GM19193 (cell line): ENCODE results near the gene ARHGDIA.

Source experiments
- POLR2A ChIP-seq: IDR thresholded peaks from 4 replicates; pipeline ENCODE4 v1.6.1; 2011; ENCODE audit not compliant: insufficient read depth, insufficient read length; ENCODE audit errors: extremely low read depth

The ARHGDIA gene

DNA sequence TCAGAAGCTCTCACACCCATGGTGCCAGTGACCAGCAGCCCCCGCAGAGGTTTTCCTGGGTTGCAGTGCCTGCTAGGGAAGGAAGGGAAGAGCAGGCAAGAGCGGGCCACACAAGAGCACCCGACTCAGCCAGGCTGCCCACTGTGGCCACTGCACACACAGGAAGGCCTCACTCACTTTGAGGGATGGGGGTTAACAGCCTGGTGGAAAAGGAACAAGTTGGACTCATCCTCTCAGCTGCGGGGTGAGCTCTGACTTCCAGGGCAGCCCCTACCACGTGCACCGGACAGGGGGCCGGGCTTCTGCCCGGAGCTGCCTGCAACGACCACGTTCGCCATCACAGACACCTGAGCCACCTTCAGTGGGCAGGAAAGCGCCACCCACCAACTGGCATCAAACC, 18.9 kb downstream of the ARHGDIA start:
- no peak for TF ChIP-seq POLR2A

DNA sequence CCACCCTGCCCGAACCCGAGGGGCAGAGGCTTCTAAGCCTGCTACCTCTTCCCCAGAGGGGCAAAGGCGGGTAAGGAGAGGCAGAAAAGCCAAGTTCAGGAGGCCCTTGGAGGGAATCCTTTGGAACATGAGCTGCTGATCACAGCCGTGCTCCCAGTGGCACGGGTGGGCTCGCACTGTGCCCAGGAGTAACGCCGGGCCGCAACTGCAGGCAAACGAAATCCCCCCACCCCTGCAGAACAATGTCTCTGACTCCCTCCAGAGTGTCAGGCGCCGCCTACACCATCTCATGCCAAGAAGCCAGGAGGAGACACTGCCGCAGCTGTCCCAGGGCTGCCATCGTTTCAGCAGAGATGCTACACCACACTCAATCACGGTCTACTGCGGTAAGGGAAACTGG, 19.7 kb downstream of the ARHGDIA start:
- TF ChIP-seq POLR2A, result no peak

DNA sequence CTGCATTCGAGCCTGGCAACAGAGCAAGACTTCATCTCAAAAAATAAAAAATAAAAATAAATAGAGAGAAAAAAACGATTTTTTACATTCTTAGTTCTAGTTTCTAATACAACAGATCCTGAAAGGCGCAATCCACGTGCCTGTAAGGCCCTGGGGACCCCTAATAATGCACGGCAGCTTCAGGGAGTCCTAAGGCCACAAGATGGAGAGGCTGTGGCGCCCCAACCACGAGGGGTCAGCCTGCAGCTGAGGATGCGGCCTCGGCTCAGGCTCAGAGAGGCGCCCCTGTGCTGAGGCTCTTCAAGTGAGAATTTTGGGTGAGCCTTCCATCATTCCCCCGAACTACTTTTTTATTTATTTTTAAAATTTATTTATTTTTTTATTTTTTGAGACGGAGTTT, 21.7 kb downstream of the ARHGDIA start:
- TF ChIP-seq POLR2A, result no peak

DNA sequence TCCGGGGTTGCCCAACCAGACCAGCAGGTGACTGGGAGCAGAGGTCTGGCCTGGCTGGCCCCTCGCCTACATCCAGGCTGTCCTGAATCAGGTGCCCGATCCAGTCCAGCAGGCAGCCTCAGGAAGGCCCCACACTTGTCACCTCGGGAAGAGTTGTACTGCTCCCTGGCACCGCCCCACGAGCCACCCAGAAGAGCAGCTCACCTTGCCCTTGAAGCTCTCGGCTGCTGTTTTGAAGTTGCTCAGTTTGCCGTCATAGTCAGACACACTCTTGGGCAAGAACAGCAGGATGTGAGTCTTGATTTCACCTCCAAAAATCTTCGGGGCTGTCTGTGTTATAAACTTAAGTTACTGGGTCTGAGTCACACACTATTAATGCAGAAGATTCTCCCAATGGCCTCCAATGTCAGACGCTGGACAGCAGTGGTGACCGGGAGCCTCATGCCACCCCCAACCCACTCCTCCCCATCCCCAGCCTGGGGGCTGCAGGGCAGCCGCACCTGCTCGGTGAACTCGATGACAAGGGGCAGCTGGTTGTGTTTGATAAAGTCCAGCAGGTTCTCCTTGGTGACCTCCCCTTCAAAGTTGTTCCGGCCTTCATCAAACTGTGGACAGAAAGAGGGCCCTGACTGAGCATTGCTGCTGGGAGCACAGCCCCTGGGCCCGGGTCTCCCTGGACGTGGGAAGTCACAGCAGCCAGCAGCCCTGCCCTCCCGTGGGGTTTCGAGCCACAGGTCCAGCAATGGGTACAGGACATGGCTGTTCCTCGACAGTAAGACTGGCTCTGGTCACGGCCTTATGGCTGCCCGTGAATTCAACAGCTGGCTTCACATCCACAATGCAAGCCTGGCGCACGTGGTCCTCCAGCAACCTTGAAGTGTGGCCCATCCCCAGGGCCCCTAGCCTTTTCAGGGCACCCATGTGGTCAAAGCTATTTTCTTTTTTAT, 24.1 kb downstream of the ARHGDIA start:
- TF ChIP-seq POLR2A, result no peak

DNA sequence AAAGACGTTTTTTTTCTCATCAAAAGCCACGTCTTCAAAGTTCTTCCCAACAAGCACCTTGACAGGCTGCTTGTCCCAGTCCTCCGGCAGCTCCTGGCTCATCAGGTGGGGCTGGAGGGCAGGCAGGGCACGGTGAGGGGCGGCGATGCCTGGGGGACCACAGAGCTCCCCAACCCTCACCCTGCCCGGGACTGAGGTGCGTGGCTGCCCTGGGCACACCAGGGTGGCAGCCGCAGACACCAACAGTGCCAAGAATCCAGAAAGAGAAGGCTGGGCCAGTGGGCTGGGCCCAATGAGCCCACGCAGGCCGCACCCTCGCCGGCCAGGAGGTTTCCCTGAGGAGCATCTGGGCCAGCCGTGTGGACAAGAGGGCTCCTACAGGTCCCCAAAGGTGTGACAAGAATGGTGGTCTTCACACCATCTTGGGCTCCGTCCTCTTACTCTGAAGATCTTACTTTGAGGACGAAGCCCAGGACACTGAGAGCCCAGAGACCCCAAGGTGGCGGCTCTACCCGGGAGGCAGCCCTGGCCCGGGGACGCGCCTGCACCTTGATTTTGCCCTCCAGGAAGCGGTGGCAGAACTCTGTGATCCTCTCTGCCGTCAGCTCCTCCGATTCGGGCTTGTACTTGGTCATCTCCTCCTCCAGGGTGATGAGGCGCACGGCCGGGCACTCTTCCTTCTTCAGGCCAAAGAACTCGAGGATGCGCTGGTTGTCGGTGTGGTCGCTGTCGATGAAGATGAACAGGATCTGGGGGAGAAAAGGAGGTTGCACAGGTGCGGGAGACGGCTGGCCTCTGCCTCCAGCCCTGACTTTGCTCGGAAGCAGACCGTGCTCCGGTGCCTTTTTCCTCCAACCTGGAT, 25.0 kb downstream of the ARHGDIA start:
- TF ChIP-seq POLR2A, result no peak

DNA sequence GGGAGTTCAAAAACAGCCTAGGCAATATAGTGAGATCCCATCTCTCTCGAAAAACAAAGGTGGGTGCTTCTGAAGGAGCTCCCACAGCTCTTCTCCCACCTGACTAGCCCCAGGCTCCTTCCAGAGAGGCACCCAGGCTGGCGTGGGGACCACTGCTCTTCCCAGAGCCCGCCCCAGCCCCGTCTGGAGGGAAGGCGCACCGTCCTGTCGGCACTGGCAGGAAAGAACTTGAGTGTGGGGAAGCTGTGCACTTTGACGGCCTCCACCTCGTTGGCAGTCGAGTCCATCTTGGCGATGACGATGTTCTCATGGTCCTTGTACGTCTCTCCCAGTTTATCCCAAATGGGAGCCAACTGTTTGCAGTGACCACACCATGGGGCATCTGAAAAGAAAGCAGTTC, 25.8 kb downstream of the ARHGDIA start:
- TF ChIP-seq POLR2A, result peak; percentile 9

DNA sequence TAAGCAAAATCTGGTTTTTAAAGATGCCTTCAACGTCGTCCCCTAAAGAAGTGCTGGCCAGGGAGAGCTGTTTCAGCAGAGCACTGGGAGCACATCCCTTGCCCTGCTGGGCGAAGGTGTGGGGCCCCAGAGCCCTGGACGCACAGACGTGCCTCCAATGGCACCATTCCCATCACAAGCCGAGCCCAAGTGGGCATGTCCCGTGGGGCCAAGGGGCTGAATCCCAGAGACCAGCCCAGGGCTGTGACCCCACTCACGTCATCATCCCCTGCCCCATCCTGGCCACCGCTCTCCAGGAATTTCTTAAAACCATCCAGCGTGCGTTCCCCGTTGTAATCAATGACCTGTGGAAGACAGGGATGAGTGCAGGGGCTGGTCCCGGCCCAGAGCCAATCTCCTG, 26.2 kb downstream of the ARHGDIA start:
- TF ChIP-seq POLR2A, result no peak

DNA sequence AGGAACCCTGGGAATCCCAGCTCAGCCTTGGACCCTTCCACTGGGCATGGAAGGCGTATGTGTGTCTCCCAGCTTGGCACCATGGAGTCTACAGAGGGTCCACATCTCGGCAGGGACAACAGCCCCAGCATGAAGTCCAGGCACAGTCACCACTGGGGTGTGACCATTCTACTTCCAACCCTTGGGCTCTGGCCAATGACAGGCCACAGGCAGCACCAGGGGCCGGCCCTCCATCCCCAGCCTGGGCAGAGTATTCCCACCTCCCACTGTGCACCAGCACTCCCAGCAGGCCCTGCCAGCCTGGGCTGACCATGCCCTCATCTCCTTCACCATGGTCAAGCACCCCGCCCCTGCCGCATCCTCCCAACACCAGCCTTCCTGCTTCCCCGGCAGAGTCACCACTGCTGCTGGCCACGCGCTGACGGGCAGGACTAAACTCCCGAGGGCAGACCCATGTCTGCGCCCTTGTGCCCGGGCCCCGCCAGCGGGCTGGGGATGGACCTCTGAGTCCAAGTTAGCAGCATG, 26.7 kb downstream of the ARHGDIA start:
- no peak for TF ChIP-seq POLR2A

DNA sequence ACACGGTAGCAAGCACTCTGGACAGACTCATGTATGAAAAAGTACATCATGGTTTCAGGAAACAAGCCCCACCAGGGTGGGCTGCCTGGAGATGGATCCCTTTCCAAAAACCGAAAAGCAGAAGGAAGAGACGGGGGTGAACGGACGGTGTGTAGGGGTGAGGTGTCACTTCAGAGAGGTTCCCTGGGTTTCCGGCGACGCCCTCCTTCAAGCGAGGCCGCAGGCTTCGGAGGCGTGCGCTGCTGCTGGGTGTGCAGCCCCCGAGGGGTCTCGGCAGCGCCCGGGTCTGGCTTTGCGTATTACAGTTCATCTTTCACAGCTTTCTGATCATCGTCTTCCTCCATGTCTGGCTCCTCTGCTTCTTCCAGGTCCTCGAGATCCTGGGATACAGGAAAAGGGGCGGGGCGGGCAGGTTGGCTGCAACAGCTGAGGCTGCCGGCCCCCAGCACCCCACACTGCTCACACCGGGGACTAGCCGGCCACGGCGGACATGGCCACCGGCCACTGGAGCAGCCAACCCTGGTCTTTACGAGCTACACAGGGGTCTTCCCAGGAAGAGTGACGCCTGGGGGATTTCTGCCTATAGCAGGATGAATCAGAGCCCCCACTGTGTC, 27.3 kb downstream of the ARHGDIA start:
- TF ChIP-seq POLR2A, result no peak

DNA sequence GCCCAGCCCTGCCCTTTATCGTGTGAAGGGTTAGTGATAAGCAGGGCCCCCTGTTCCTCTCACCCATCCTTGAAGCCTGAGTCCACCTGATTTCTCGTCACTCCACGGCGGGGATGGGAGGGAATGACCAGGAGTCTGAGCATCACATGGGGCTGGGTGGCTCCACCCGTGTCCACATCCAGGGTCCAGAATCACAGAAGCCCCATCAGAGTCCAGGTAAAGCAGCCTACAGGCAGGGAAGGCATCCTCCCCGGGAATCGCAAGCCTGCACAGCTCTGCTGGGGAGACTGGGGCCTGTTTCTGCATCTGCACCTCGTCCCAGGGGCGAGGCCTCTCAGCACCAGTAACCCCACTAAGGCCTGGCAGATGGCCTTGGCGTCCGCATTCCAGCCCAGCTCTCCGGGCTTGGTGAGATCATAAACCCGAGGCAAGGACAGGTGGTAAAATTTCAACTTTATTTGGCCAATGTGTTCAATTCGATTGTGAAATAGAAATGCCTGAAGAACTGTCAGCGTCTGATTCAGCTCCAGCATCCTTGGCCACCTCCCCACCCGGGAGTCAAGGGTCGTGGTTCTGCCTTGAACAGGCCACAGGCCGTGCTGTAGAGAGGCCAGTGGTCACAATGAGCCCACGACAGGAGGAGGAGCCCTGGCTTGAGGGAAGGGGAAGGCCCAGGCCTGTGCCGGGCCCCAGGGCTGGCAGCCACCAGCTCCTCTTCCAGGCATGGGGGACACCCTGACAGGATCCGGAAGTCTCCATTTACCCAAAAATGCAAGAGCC, 28.2 kb downstream of the ARHGDIA start:
- no peak for TF ChIP-seq POLR2A

DNA sequence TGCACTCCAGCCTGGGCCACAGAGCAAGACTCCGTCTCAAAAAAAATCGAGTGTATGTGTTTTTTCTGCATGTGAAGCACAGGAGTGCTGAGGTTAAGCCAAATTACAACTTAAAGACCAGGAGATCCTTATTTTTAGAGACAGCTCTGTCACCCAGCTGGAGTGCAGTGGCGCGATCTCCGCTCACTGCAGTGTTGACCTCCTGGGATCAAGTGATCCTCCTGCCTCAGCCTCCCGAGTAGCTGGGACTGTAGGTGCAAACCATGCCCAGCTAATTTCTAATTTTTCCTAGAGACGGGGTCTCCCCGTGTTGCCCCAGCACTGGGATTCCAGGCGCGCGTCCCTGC, 28.8 kb downstream of the ARHGDIA start:
- TF ChIP-seq POLR2A, result no peak

DNA sequence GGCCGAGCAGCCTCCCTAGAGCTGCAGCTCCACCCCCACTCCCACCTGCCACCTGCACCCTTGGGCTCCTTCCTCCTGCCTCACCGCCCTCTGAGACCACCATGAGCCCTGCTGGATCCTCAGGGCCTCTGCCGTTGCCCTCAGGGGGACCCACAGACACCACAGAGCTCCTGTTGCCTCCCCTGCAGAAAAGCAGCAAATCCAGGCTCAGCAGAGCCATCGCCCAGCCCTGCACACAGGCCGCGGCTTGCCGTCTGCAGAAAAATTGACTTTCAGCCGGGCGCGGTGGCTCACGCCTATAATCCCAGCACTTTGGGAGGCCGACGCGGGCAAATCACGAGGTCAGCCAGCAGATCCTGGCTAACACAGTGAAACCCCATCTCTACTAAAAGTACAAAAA, 29.3 kb downstream of the ARHGDIA start:
- no peak for TF ChIP-seq POLR2A

DNA sequence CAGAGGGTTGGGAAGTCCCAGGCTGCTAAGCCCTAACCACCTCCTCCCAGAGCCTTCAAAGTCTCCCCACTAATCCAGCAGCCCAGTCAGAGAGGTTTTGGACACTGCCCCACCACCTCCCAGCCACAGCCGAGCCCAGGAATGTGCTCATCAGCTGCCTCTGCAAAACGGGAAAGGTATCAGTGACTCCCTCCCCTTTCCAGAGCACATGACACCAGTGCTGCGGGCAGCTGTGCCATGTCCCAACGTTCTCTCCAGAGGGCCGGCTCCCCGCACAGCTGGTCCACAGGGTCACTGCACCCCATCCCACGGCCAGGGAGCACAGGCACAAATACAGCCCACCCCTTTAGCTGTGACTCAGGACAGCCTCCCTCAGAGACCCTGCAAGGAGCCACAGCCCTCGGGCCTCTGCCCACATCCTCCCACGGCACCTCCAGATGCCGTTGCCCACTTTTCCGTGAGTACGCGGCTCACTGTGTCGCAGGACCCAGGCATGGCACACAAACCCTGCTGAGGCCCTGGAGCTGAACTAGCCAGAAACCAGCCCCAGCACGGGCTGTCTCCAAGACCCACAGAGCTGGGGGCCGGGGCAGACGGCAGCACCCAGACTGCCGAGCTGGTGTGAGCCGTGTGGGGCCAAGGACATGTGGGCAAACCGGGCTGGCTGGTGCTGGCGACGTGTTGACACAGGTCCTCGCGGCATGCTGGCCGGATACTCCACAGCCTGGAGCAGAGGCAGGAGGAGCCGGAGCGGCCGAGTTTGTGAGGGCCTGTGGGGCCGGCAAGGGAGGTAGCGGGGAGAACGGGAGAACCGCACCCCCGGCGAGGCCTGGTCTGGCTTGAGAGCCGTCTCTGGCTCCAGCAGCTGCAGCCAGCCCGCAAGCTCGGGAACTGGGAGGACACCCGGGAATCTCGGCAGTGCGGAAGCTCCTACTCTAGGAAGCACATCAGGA, 30.0 kb downstream of the ARHGDIA start:
- no peak for TF ChIP-seq POLR2A

DNA sequence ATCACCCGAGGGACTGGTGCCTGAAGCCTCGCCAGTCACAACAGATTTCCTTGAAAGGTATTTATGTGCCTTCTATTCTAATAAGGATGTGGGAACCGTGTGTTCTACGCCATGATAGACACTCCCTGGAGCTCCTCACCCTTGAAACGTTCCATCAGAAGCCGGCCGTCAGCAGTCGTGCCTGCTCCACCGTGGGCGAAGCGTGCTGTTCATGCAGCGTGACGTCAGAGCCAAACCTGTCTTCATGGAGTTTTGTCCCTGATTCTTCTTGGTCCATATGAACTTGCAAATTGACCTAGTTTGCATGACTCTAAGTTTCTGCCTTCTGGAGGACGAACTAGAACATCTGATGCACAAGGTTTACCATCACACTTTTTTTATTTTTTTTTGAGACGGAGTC, 31.8 kb downstream of the ARHGDIA start:
- no peak for TF ChIP-seq POLR2A

DNA sequence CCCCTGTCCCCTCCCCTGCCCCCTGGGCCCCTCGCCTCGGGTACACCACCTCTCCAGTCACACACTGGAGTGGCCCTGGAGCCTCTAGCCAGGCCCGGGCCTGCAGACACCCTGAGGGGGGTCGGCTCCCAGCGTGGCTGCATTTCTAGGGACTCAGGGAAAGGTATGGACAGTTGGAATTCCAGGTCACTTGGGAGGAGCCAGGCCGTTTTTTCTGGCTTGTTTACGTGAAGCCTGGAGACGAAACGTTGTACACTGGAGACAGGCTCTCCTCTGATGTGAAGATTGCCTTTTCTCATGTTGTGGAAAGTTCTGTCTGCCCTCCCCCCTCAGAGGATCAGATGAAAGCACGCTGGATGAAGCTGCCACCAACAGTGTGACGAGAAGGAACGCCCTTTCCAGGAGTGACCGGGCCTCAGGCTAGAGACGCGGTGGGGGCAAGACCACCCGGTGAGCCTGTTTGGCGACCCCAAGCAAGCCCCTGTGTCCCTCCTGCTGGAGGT, 32.3 kb downstream of the ARHGDIA start:
- no peak for TF ChIP-seq POLR2A
